Forelimb muscle (tissue), 1 donor: ENCODE data around the gene EZH2. TPM values are rescaled to one million over a fixed set of nuclear protein-coding genes. Genes with fewer than 3 reads are reported as not detected.

Source experiments
- DNase-seq: peaks from one replicate; pipeline ENCODE4 v3.0.0-alpha.2; 2013; ENCODE audit warnings: low read depth
- polyA plus RNA-seq: library from polyadenylated mRNA; unstranded; fragments of 120-200 nt; gene quantifications from one replicate; pipeline ENCODE4 v1.2.1, GENCODE V29; 2013; ENCODE audit not compliant: insufficient read length

EZH2 gene
- polyA plus RNA-seq, 1 donor: 20.1 TPM

DNA sequence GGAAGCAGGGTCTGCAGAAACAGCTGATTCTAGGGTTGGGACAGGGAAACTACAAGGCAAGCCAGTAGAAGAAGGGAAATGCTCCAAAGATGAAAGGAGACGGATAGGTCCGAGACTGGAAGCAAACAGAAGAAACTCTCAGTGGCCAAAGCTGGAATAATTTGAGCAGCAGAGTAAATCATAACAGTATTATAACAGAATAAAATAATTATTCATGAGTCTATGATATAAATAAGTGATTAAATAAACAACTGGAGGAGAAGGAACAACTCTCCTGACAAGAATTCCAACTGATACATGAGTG lies 27.6 kb downstream of the EZH2 start:
- DNase-seq: no peak

- DNase-seq: no peak
These were observed 29.1 kb downstream of the EZH2 start for GRCh38 chr7:148854983-148855382.

DNA sequence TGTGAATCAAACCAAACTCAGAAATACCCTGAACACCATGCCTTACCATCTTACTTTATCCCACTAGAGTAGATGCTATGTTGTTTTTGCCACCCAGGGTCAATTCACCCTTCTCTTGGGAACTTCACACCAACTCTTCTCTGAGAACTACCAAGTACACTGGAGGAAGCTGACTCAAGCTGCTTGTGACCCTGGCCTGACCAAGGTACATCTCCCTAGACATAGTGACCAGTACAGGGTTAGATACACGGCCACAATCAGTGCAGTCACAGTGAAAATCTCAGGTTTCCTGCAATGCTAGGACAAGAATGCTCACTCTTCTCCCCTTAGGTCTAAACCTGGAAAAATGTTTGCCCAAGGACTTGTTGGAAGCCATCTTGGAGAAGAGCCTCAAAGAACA lies 31.8 kb downstream of the EZH2 start:
- no peak for DNase-seq

DNA sequence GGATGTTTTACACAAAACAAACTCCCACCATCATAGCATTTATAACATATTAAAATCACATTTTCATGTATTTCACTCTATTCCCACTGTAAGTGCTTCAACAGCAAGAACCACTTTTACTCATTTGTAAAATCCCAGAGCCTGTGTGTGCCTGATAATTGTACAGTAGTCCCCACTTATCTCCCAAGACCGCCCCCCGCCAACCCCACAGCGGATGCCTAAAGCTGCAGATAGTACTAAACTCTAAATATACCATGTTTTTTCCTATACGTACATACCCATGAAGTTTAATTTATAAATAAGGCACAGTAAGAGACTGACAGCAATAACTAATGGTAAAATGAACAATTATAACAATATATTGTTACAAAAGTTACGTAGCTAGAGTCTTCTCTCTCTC lies 33.5 kb downstream of the EZH2 start:
- DNase-seq: no peak

GRCh38 chr7:148849393-148850098 lies 34.5 kb downstream of the EZH2 start:
- DNase-seq: no peak

DNA sequence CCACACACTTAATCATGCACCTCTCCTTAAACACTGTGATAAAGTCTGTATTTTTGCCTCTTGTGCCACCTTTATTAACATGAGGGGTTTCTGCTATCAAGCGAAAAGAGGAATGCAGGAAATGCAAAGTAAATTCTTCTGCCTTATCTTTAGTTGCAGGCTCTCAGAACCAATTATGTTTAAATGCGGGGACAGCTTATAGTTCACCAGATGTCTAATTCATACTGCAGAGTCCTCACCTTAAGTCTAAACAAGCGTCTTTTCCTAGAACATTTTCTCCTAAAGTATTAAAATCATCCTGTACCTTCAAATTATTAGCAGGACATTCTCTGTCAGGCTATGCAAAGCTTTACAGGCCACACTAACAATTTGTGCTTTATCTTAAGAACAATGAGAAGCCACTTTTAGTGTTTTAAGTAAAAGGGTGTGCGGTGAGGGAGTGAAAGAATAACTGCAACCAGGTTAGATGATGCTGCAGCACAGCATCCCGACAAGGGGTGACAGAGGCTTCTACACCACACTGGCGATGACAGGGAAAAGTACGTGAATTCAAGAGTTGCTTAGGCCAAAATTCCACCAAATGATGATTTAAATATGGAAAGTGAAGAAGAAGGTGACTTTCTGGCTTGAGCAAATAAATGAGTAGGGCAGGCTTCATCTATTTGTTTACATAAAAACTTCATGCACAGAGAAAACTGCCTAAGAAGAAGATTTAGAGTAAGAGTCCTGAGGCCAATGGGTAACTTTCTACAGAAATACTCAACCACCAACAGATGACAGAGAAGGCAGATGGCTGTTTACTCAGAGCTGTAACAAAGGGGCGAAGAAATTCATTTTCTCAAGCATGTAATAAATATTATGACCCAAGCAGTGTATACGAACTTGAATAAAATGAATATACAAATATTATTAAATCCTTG lies 36.0 kb downstream of the EZH2 start:
- no peak for DNase-seq

DNA sequence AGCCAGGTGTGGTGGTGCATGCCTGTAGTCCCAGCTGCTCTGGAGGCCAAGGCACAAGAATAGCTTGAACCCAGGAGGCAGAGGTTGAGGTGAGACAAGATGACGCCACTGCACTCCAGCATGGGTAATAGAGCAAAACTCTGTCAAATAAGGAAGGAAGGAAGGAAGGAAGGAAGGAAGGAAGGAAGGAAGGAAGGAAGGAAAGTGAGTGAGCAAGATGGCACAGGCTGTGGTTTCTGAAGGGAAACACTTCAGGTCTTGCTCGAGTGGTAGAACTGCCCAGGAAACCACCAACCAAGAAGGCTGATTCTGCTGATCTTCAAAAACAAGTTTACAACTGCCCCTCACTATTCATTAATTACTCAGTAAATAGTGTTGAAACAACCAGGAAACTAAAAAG lies 45.2 kb downstream of the EZH2 start:
- DNase-seq: no peak

DNA sequence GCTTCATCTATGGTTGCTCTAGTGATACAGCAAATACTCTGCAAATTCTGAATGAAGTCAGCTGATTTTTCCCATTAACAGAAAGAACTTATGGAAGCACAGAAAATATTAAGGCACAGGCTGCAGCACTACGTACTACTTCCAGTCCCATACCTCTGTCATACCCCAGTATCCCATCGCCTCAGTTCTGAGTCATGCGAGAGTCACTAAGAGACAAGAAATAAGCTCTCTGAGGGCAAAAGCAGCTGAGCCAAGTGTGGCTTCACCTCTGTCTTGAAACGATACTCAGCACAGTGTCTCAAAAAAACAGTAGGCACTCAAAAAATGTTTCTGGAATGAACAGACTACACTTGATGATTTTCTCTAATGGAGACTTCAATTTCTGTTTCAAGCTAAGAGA lies 48.2 kb downstream of the EZH2 start:
- DNase-seq: no peak

DNA sequence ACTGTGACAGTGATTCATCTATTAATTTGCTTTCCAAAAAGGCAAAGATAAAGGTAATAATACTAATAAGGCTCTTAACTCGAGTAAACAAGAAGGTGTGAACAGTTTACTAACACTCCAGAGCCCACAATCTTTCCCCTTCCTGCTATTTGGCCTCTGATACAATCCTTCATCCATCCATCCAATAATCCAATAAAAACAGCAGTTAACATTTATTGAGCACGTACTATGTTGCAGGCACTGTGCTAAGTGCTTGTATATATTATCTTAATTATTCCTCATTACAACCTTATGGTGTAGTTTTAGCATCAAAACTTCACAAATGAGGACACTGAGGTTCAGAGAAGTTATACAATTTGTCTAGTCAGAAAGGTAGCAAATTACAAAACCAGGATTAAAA lies 49.5 kb downstream of the EZH2 start:
- no peak for DNase-seq

GRCh38 chr7:148831782-148832181 lies 52.3 kb downstream of the EZH2 start:
- DNase-seq: no peak

DNA sequence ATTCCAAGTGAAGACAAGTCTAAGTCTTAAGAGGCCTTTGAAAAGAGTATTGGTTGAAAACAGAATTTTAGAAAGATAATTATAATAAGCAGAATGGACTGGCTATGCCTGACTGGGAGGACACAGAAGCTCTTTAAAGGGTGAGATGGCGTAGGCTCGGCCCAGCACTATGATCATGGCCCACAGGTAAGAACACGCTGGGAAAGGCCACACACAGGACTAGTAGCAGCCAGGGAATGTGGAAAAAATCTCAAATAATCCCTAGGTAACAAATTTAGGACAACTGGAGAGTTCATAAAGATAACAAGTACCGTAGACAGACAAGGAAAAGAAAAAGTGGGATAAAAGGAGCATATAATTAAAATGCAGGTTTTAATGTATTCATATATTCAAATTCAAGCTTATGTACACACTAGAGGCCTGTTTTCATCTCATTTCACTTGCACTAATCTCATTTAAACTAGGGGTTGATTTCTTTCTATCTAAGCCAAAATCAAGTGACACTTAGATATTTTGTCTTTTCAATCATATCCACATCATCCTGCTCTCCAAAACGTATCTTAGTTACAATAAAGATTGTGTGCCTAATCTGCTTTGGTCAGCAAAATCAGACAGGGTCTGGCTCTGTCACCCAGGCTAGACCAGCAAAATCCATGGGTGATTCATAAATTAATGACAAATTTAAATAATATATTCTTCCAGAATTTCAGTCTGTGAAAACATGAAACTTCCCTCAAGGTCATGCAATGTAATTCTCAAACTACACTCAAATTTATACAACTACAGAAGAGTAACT lies 53.0 kb downstream of the EZH2 start:
- DNase-seq: no peak

DNA sequence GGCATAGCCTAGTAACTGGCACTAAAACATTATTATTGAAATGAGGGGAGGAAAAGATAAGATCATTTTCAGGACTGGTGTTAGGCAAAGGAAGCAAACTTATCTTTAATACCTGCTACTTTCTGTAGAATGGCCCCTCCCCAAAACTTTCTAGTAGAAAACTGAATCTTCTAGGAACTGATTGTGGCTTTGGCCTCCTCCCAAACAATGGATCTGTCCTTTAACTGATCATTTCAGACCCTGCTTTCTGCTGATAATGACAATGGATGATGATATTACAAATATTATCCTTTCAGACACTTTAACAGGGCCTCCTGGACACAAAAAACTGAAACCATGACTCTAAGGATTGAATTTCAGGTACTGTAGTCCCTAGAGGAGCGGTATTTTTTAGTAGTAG lies 55.1 kb downstream of the EZH2 start:
- no peak for DNase-seq

DNA sequence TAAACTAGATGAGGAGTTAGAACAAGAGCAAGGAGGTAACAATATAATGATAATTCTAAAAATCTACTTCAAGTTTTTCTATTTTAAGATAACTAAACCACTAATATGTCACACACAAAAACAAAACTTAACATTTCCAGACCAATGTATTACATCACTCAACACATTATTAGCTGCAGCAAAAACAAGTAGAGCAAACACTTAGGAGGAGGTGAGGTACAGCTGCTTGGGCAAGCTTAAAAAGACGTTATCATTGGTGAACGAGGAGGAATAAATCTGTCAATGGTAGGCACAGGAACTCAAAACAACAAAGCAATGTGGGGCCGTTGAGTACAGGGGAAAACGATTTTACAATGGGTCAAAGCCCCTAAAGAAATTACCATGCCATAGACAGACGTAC lies 58.8 kb downstream of the EZH2 start:
- no peak for DNase-seq

GRCh38 chr7:148824864-148825263 lies 59.2 kb downstream of the EZH2 start:
- no peak for DNase-seq

DNA sequence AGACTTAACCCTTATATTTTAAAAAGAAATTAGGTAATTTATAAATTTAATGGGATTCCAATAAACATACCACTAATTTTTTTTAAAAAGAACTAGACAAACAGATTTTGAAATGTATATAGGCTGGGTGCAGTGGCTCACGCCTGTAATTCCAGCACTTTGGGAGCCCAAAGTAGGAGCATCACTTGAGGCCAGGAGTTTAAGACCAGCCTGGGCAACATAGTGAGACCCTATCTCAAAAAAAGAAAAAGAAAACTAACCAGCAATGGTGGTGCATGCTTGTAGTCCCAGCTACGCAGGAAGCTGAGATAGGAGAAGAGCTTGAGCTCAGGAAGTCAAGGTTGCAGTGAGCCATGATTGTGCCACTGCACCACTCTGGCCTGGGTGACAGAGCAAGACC lies 62.7 kb downstream of the EZH2 start:
- DNase-seq: no peak

DNA sequence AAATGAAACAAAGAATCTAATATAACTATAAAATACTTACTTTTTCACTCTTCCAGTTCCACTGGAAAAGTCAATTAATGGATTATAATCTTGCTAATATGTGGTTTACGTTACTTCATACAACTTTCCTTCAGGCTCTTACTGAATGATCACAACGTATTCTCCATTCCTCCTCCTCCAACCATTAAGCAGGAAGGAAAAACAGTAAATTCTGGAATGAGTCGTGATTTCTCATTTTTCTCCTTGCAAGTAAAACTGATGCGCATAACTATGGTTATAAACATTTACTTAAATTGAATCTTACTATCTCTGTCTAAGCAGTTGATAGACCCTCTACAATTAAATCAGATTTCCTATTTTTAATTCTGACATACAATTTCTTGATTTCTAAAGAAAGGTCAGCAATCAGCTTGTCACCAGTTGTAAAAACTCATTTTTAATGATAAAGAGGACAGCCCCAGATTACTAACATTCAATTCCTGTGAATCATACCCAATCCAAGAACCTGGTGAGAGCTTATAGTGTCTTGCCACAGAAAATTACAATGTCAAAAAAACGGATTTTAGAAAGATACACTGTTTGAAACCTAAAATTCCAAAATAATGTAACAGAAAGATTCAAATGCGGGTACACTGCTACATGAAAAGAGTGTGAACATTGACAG lies 64.3 kb downstream of the EZH2 start:
- no peak for DNase-seq

- DNase-seq: no peak
These were observed 68.5 kb downstream of the EZH2 start for GRCh38 chr7:148815612-148816011.

DNA sequence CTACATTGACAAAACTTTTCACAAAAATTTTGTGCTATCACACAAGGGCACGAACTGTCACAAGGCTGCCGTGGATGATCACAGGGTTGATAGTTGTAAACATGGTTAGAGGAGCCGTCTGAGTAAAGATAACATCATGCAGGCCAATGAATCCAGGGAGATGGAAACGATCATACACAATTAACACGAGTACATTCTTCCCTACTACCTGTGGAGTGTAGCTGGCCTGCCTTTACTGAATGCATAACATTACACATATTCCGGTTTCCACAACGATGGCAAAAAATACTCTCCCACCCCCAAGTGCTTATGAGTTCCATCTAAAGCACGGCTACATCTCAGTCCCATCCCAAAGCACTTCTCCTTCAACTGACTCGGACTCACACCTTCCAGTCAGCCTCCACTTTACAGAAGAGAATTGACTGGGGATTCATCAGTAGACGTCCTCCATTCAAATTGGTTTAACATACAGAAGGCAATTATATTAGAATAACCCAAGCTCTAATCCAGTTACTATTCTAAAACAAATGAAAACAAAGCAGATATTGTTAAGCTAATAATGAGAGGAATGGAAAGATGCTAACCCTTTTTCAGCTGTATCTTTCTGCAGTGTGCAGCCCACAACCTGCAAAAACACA lies 69.0 kb downstream of the EZH2 start:
- no peak for DNase-seq

- DNase-seq: no peak
These were observed 70.2 kb downstream of the EZH2 start for GRCh38 chr7:148813890-148814289.

GRCh38 chr7:148811892-148812291 lies 72.2 kb downstream of the EZH2 start:
- no peak for DNase-seq

DNA sequence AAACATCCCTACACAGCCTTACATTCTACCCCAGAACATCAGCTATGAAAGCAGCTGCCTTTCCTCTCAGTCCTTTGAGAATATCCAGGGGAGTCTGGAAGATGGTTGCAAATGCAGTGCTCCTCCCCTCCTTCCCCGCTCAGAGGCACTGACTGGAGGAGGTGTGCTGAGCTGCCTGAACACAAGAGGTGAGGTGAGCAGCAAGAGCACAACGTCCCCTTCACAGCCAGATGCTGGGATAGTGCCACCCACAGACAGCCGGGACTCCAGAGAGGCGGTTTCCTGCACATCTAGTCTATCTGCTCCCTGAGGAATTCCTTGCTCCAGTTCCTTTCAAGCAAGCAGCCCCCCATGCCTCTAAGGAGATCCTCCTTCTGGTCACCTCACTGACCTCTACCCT lies 74.2 kb downstream of the EZH2 start:
- no peak for DNase-seq

GRCh38 chr7:148807436-148807835 lies 76.7 kb downstream of the EZH2 start:
- DNase-seq: no peak
